A549 (cell line): Measurements from ENCODE around the gene USO1. TPM values are rescaled to one million over a fixed set of nuclear protein-coding genes. Genes with fewer than 3 reads are reported as not detected.

ENCODE experiments used
- ATAC-seq, 2 experiments: fragments of 200-7000 bp in 1 of 2; fragments of >200 bp in 1 of 2; cut with Nextera tagmentation in 1 of 2; cut with Tn5 transposase in 1 of 2; 3 replicates each; pipeline versions ENCODE4 v1.8.0 to v1.9.1; 2018 to 2020; ENCODE audit warnings: mild to moderate bottlenecking in 1 of 2, moderate library complexity in 1 of 2
- CTCF ChIA-PET: fragments of 300-600 bp; sonication (Branson Sonifier 250); formaldehyde crosslinking; extraction: SDS; loops from one replicate; lab custom pipeline; 2021; ENCODE audit warnings: antibody characterized with exemption, inconsistent platforms; lab: Yijun Ruan, JAX
- POLR2A ChIA-PET: fragments of 350-600 bp; formaldehyde crosslinking; extraction: SDS; loops from one replicate; lab custom pipeline; 2021; ENCODE audit warnings: antibody characterized with exemption, inconsistent platforms; lab: Yijun Ruan, JAX
- DNase-seq, 2 experiments: peaks; one replicate each; pipeline versions ENCODE4 v3.0.0 to v3.0.0-alpha.2; 2011 to 2016; ENCODE audit warnings: low read depth in 1 of 2, low spot score in 1 of 2
- FAIRE-seq: peaks from 2 replicates; lab custom pipeline; 2011; peaks lifted over from hg19 to GRCh38; lab: Jason Lieb, UNC
- H3K27ac ChIP-seq, 2 experiments: fragments of >200 bp; sonication (Bioruptor Twin); formaldehyde crosslinking; 3 replicates each; pipeline ENCODE4 v1.5.1; 2016 to 2017
- H3K4me1 ChIP-seq: fragments of >200 bp; sonication (Bioruptor Twin); formaldehyde crosslinking; 3 replicates; pipeline ENCODE4 v1.6.1; 2016
- H3K4me2 ChIP-seq: fragments of >200 bp; sonication (Bioruptor Twin); formaldehyde crosslinking; 3 replicates; pipeline ENCODE4 v1.6.1; 2016
- H3K4me3 ChIP-seq: fragments of >200 bp; sonication (Bioruptor Twin); formaldehyde crosslinking; 3 replicates; pipeline ENCODE4 v1.5.1; 2016
- H3K9me3 ChIP-seq: fragments of >200 bp; sonication (Bioruptor Twin); formaldehyde crosslinking; 3 replicates; pipeline ENCODE4 v1.6.1; 2016
- BCL3 ChIP-seq: fragments of >200 bp; sonication (Bioruptor Twin); formaldehyde crosslinking; IDR thresholded peaks from 3 replicates; pipeline ENCODE4 v1.6.1; 2016
- CEBPB ChIP-seq, 2 experiments: fragments of >200 bp in 1 of 2; sonication (Bioruptor Twin) in 1 of 2; formaldehyde crosslinking in 1 of 2; IDR thresholded peaks; 2 replicates each; pipeline ENCODE4 v1.6.1; 2012 to 2016
- E2F6 ChIP-seq: IDR thresholded peaks from 2 replicates; pipeline ENCODE4 v1.6.1; 2012; ENCODE audit warnings: low read depth, borderline replicate concordance
- EHF ChIP-seq: fragments of 250-450 bp; sonication (Bioruptor Pico); IDR thresholded peaks from 2 replicates; pipeline ENCODE4 v1.5.0; 2020; ENCODE audit warnings: mild to moderate bottlenecking
- EP300 ChIP-seq, 2 experiments: fragments of >200 bp; sonication (Bioruptor Twin); formaldehyde crosslinking; IDR thresholded peaks; 2 replicates in 1 of 2; 3 replicates in 1 of 2; pipeline ENCODE4 v1.6.1; 2016 to 2017
- ESRRA ChIP-seq: fragments of 150-350 bp; IDR thresholded peaks from 2 replicates; pipeline ENCODE4 v1.6.1; 2014; ENCODE audit warnings: mild to moderate bottlenecking, low read length, borderline replicate concordance
- FOSL2 ChIP-seq, 2 experiments: fragments of 450-650 bp in 1 of 2; fragments of >200 bp in 1 of 2; sonication (Bioruptor Twin) in 1 of 2; formaldehyde crosslinking; IDR thresholded peaks; 2 replicates each; pipeline versions ENCODE4 v1.5.0 to v1.6.1; 2016 to 2020; ENCODE audit warnings: mild to moderate bottlenecking in 1 of 2, moderate library complexity in 1 of 2
- GATA3 ChIP-seq: IDR thresholded peaks from 2 replicates; pipeline ENCODE4 v1.6.1; 2012; ENCODE audit warnings: borderline replicate concordance
- HES2 ChIP-seq: fragments of >200 bp; sonication (Bioruptor Twin); formaldehyde crosslinking; IDR thresholded peaks from 2 replicates; pipeline ENCODE4 v1.6.1; 2016
- HEYL ChIP-seq: fragments of 250-450 bp; sonication (Bioruptor Pico); IDR thresholded peaks from 2 replicates; pipeline ENCODE4 v1.8.0; 2021; ENCODE audit warnings: mild to moderate bottlenecking, moderate library complexity
- HMGXB4 ChIP-seq: fragments of 250-450 bp; sonication (Bioruptor Pico); IDR thresholded peaks from 2 replicates; pipeline ENCODE4 v1.5.0; 2021; ENCODE audit warnings: mild to moderate bottlenecking, moderate library complexity, borderline replicate concordance
- HOXB13 ChIP-seq: fragments of 250-450 bp; sonication (Bioruptor Pico); IDR thresholded peaks from 2 replicates; pipeline ENCODE4 v1.5.0; 2020; ENCODE audit warnings: low read depth, mild to moderate bottlenecking, moderate library complexity
- HOXB5 ChIP-seq: fragments of 250-450 bp; sonication (Bioruptor Pico); IDR thresholded peaks from 2 replicates; pipeline ENCODE4 v1.5.0; 2020; ENCODE audit warnings: mild to moderate bottlenecking, moderate library complexity
- JUN ChIP-seq, 2 experiments: fragments of >200 bp; sonication (Bioruptor Twin); formaldehyde crosslinking; IDR thresholded peaks; 2 replicates in 1 of 2; 3 replicates in 1 of 2; pipeline ENCODE4 v1.6.1; 2016 to 2017
- JUNB ChIP-seq: fragments of >200 bp; sonication (Bioruptor Twin); formaldehyde crosslinking; IDR thresholded peaks from 2 replicates; pipeline ENCODE4 v1.6.1; 2016
- MAFK ChIP-seq: fragments of 450-650 bp; IDR thresholded peaks from 2 replicates; pipeline ENCODE4 v1.6.1; 2014; ENCODE audit not compliant: partially characterized antibody
- MAX ChIP-seq: IDR thresholded peaks from 2 replicates; pipeline ENCODE4 v1.6.1; 2012
- POLR2AphosphoS2 ChIP-seq: conservative IDR thresholded peaks from 2 replicates; pipeline ENCODE4 v1.6.1; 2012; ENCODE audit warnings: low read length, improper control_type of control experiment, inconsistent platforms
- RAD21 ChIP-seq, 2 experiments: fragments of >200 bp in 1 of 2; sonication (Bioruptor Twin) in 1 of 2; formaldehyde crosslinking in 1 of 2; IDR thresholded peaks in 1 of 2; conservative IDR thresholded peaks in 1 of 2; 2 replicates in 1 of 2; 3 replicates in 1 of 2; pipeline ENCODE4 v1.6.1; 2012 to 2018; ENCODE audit warnings: inconsistent platforms in 1 of 2
- RARB ChIP-seq: fragments of 250-450 bp; sonication (Bioruptor Pico); IDR thresholded peaks from 2 replicates; pipeline ENCODE4 v1.8.0; 2021; ENCODE audit warnings: mild to moderate bottlenecking, moderate library complexity
- SMC3 ChIP-seq: fragments of >200 bp; sonication (Bioruptor Twin); formaldehyde crosslinking; IDR thresholded peaks from 3 replicates; pipeline ENCODE4 v1.6.1; 2018; ENCODE audit warnings: inconsistent platforms
- TFCP2L1 ChIP-seq: fragments of 250-450 bp; sonication (Bioruptor Pico); IDR thresholded peaks from 2 replicates; pipeline ENCODE4 v1.5.0; 2021; ENCODE audit warnings: mild to moderate bottlenecking
- ZSCAN20 ChIP-seq: fragments of 250-450 bp; sonication (Bioruptor Pico); IDR thresholded peaks from 2 replicates; pipeline ENCODE4 v1.8.0; 2022; ENCODE audit warnings: mild to moderate bottlenecking, moderate library complexity
- WGBS: methylation state at CpG from one replicate; pipeline ENCODE4 v1.1.6; 2017; ENCODE audit errors: missing lambda C conversion rate; 5-methylcytosine and 5-hydroxymethylcytosine counted together
- polyA plus RNA-seq, 4 experiments: library from polyadenylated mRNA; depleted of rRNA in 3 of 4; stranded (reverse); fragments of >200 nt; fragmentation: RNase III in 1 of 4; extraction: RNeasy Plus Mini Kit Qiagen cat#74134 plus additional on column Dnase treatment in 1 of 4; gene quantifications; 2 replicates in 3 of 4; 3 replicates in 1 of 4; pipeline ENCODE4 v1.2.3, GENCODE V29; 2011 to 2017

The USO1 gene
- polyA plus RNA-seq, 2 of the 4 experiments (the other 2 are of a cell fraction): 54.7 to 97.6 TPM

- no peak for TF ChIP-seq CEBPB (IDR thresholded peaks at IDR 0.05)
- peak; percentile 92 for TF ChIP-seq HMGXB4 (CRISPR knock-in tag)
- TF ChIP-seq HOXB13 (CRISPR knock-in tag): peak; percentile 100
- TF ChIP-seq HOXB5: peak; percentile 98
- TF ChIP-seq TFCP2L1: peak; percentile 81; the same call in 1 of the 2 replicates
- peak; percentile 76 for TF ChIP-seq RARB (CRISPR knock-in tag)
- TF ChIP-seq ZSCAN20 (CRISPR knock-in tag): peak; percentile 94
Observed at GRCh38 chr4:75843596-75843995, 119.2 kb downstream of the USO1 start (continued).

- Histone ChIP-seq H3K27ac (peak overlapping the region; percentile 91 to 98), H3K4me2 (peak overlapping the region; percentile 57), H3K4me3 (no peak overlapping the region)
- POLR2A ChIA-PET: no interaction called here
- ATAC-seq: peak; percentile 79 to 80
- TF ChIP-seq ESRRA (no peak), BCL3 (peak; percentile 73; the same call in 2 of the 3 replicates), FOSL2 (IDR thresholded peaks at IDR 0.05) (no peak), FOSL2 (CRISPR knock-in tag; IDR thresholded peaks at IDR 0.05) (peak; percentile 72), HES2 (peak; percentile 75), CEBPB (IDR thresholded peaks at IDR 0.05) (peak; percentile 73 to 85), JUNB (peak; percentile 32; the same call in 1 of the 2 replicates), ZSCAN20 (CRISPR knock-in tag) (no peak), EP300 (IDR thresholded peaks at IDR 0.05) (peak; percentile 51 to 82; a peak in 3 of 5 replicates), GATA3 (peak; percentile 60; the same call in 1 of the 2 replicates), POLR2AphosphoS2 (no peak), HOXB13 (CRISPR knock-in tag) (0 out of 2 replicates have a peak, but pooled peaks have one; percentile 24), JUN (IDR thresholded peaks at IDR 0.05) (peak; percentile 53 to 77; a peak in 3 of 5 replicates), RAD21 (conservative IDR thresholded peaks at IDR 0.05 in 1 of 2, IDR thresholded peaks at IDR 0.05 in 1 of 2) (0 out of 5 replicates have a peak, but pooled peaks of 1 of the 2 experiments have one; percentile 15), SMC3 (no peak; the same call in 2 of the 3 replicates)
- TF ChIP-seq, all 56 proteins: peak for 10
- WGBS: 28% methylated on average over 3 of the region's 3 CpGs
- DNase-seq (peak; percentile 29 to 91), FAIRE-seq (no peak)
- CTCF ChIA-PET: no interaction called here
- H3K4me1 ChIP-seq: peaks cover 72% of the 10 kb centered on the region
- H3K9me3 ChIP-seq: no peaks in the 10 kb centered on the region
Observed at GRCh38 chr4:75844151-75844662, 119.8 kb downstream of the USO1 start.

- DNase-seq: peak in 1 of 2 experiments; percentile 15
Observed at GRCh38 chr4:75845992-75846391, 121.6 kb downstream of the USO1 start.

More at GRCh38 chr4:75845992-75846391, 121.6 kb downstream of the USO1 start:
- no peak for FAIRE-seq
- 0 out of 3 replicates have a peak overlapping the region, but pooled peaks have one; percentile 14 for H3K4me2 ChIP-seq
- H3K4me1 ChIP-seq: peaks cover 76% of the 10 kb centered on the region
- ChIA-PET CTCF (no interaction called here), POLR2A (no interaction called here)
- H3K27ac ChIP-seq: peak overlapping the region; percentile 91 to 98
- no peak overlapping the region for H3K4me3 ChIP-seq
- 29% methylated on average over 2 of the region's 2 CpGs for WGBS
- TF ChIP-seq E2F6 (no peak), HEYL (CRISPR knock-in tag) (no peak), EHF (CRISPR knock-in tag) (no peak), MAFK (no peak), HOXB5 (no peak), MAX (no peak)
- H3K9me3 ChIP-seq: no peaks in the 10 kb centered on the region
- ATAC-seq: no peak
